IMR-90 (cell line): Measurements from ENCODE around the gene OR6B1. TPM values are rescaled to one million over a fixed set of nuclear protein-coding genes. Genes with fewer than 3 reads are reported as not detected.
"Not testable (repeated sequence)": the region's sequence is repeated elsewhere in the genome, so short reads cannot be mapped to it uniquely, and the experiment has no call there.

Source experiments
- ATAC-seq: fragments of 200-7000 bp; cut with Tn5 transposase; 2 replicates; pipeline ENCODE4 v1.9.1; 2020; ENCODE audit warnings: low read depth, mild to moderate bottlenecking, moderate library complexity
- BruUV-seq: library from RNA; stranded (reverse); fragments of 400-500 nt; replicated peaks from 2 replicates; lab custom pipeline; 2021; lab: Mats Ljungman, UMichigan
- CTCF ChIA-PET: fragments of 300-600 bp; formaldehyde crosslinking; extraction: SDS; loops from one replicate; lab custom pipeline; 2021; ENCODE audit warnings: antibody characterized with exemption; lab: Yijun Ruan, JAX
- POLR2A ChIA-PET: fragments of 300-600 bp; sonication (Branson Sonifier 250); formaldehyde crosslinking; loops from one replicate; lab custom pipeline; 2022; ENCODE audit warnings: antibody characterized with exemption; ENCODE audit not compliant: unreplicated experiment; lab: Charles Lee
- DNase-seq: peaks from one replicate; pipeline ENCODE4 v3.0.0; 2013
- H2AFZ ChIP-seq: replicated peaks from 2 replicates; pipeline ENCODE3; 2013; ENCODE audit warnings: low read length, mild to moderate bottlenecking; ENCODE audit not compliant: poor library complexity
- H2AK5ac ChIP-seq: 2 replicates; pipeline ENCODE4 v1.6.1; 2013; ENCODE audit warnings: low read depth, low read length, inconsistent platforms
- H2AK9ac ChIP-seq: replicated peaks from 2 replicates; pipeline ENCODE3; 2013; ENCODE audit warnings: mild to moderate bottlenecking, low read depth, low read length, moderate library complexity; ENCODE audit not compliant: poor library complexity
- H2BK120ac ChIP-seq: 2 replicates; pipeline ENCODE4 v1.6.1; 2013; ENCODE audit warnings: low read depth, low read length, inconsistent platforms
- H2BK15ac ChIP-seq: 3 replicates; pipeline ENCODE4 v1.6.1; 2013; ENCODE audit warnings: low read depth, low read length, inconsistent platforms
- H2BK20ac ChIP-seq: 2 replicates; pipeline ENCODE4 v1.6.1; 2013; ENCODE audit warnings: low read depth, mild to moderate bottlenecking, inconsistent platforms, low read length, moderate library complexity
- H2BK5ac ChIP-seq: 2 replicates; pipeline ENCODE4 v1.6.1; 2013; ENCODE audit warnings: mild to moderate bottlenecking, low read depth, low read length, inconsistent platforms; ENCODE audit not compliant: poor library complexity, severe bottlenecking
- H3K14ac ChIP-seq: replicated peaks from 2 replicates; pipeline ENCODE4 v1.6.1; 2013; ENCODE audit warnings: low read depth, low read length, inconsistent platforms
- H3K18ac ChIP-seq: 2 replicates; pipeline ENCODE4 v1.6.1; 2013; ENCODE audit warnings: low read depth, low read length, control low read depth
- H3K23ac ChIP-seq: 2 replicates; pipeline ENCODE4 v1.6.1; 2013; ENCODE audit warnings: low read depth, low read length, inconsistent platforms
- H3K27ac ChIP-seq: 2 replicates; pipeline ENCODE4 v1.5.1; 2013; ENCODE audit warnings: mild to moderate bottlenecking, control low read depth, low read length; ENCODE audit not compliant: insufficient read depth
- H3K27me3 ChIP-seq: 2 replicates; pipeline ENCODE4 v1.6.1; 2013; ENCODE audit warnings: low read length; ENCODE audit not compliant: control insufficient read depth, insufficient read depth
- H3K36me3 ChIP-seq: 2 replicates; pipeline ENCODE4 v1.6.1; 2013; ENCODE audit warnings: low read length, mixed read lengths; ENCODE audit not compliant: control insufficient read depth, insufficient read depth
- H3K4ac ChIP-seq: 2 replicates; pipeline ENCODE4 v1.6.1; 2013; ENCODE audit warnings: low read depth, low read length, inconsistent platforms
- H3K4me1 ChIP-seq: 2 replicates; pipeline ENCODE4 v1.6.1; 2013; ENCODE audit warnings: low read length, mixed read lengths; ENCODE audit not compliant: control insufficient read depth, insufficient read depth
- H3K4me2 ChIP-seq: 2 replicates; pipeline ENCODE4 v1.6.1; 2013; ENCODE audit warnings: low read depth, mild to moderate bottlenecking, control low read depth, low read length, moderate library complexity
- H3K4me3 ChIP-seq: 2 replicates; pipeline ENCODE4 v1.5.1; 2013; ENCODE audit warnings: low read depth, mild to moderate bottlenecking, control low read depth, low read length, moderate library complexity; ENCODE audit not compliant: insufficient read depth
- H3K56ac ChIP-seq: 2 replicates; pipeline ENCODE4 v1.6.1; 2013; ENCODE audit warnings: low read length, inconsistent platforms; ENCODE audit not compliant: insufficient read depth; ENCODE audit errors: extremely low read depth
- H3K79me1 ChIP-seq, 2 experiments: 2 replicates each; pipeline ENCODE4 v1.6.1; 2013; ENCODE audit warnings: low read length in 2 of 2, inconsistent platforms in 1 of 2, low read depth in 1 of 2
- H3K9ac ChIP-seq: 2 replicates; pipeline ENCODE4 v1.6.1; 2013; ENCODE audit warnings: low read depth, low read length, control low read depth
- H3K9me1 ChIP-seq: 2 replicates; pipeline ENCODE4 v1.6.1; 2013; ENCODE audit warnings: low read length, inconsistent platforms; ENCODE audit not compliant: insufficient read depth
- H3K9me3 ChIP-seq: 2 replicates; pipeline ENCODE4 v1.6.1; 2013; ENCODE audit warnings: low read length; ENCODE audit not compliant: control insufficient read depth, insufficient read depth
- H4K20me1 ChIP-seq: 2 replicates; pipeline ENCODE4 v1.6.1; 2013; ENCODE audit warnings: low read length, inconsistent platforms; ENCODE audit not compliant: insufficient read depth
- H4K5ac ChIP-seq: 2 replicates; pipeline ENCODE4 v1.6.1; 2013; ENCODE audit warnings: mild to moderate bottlenecking, low read depth, low read length, control low read depth
- H4K8ac ChIP-seq, 2 experiments: 2 replicates each; pipeline ENCODE4 v1.6.1; 2013; ENCODE audit warnings: low read depth in 2 of 2, low read length in 2 of 2, control low read depth in 1 of 2, inconsistent platforms in 1 of 2
- H4K91ac ChIP-seq: 2 replicates; pipeline ENCODE4 v1.6.1; 2013; ENCODE audit warnings: low read depth, low read length, inconsistent platforms; ENCODE audit not compliant: insufficient read depth
- WGBS, 2 experiments: methylation state at CpG; one replicate each; pipeline versions ENCODE4 v1.1.5 to v1.1.7; 2013; ENCODE audit warnings: missing lambda C conversion rate in 2 of 2; ENCODE audit not compliant: insufficient read length in 1 of 2; ENCODE audit errors: extremely low coverage in 2 of 2; 5-methylcytosine and 5-hydroxymethylcytosine counted together
- dilution Hi-C: fragments of 300-500 bp; cut with HindIII; formaldehyde crosslinking; loops from one replicate; pipeline ENCODE4 v1.14.3; 2018; ENCODE audit warnings: low sequenced_read_pairs; ENCODE audit not compliant: unreplicated experiment
- in situ Hi-C: fragments of 300-500 bp; cut with MboI; formaldehyde crosslinking; loops from 3 replicates; pipeline ENCODE4 v1.14.3; 2019; ENCODE audit warnings: low sequenced_read_pairs, inconsistent platforms, mixed read lengths
- intact Hi-C: fragments of 100-400 bp; cut with micrococcal nuclease; formaldehyde crosslinking; loops from 2 replicates; pipeline ENCODE4 v1.10.0; 2022
- polyA plus RNA-seq, 3 experiments: library from polyadenylated mRNA; depleted of rRNA; stranded (reverse); fragments of >200 nt; gene quantifications; 2 replicates each; pipeline ENCODE4 v1.2.3, GENCODE V29; 2012; ENCODE audit warnings: low replicate concordance in 1 of 3
- total RNA-seq: library from RNA; depleted of rRNA; stranded (reverse); fragments of >200 nt; gene quantifications from 2 replicates; pipeline ENCODE4 v1.2.3, GENCODE V29; 2012

Gene OR6B1
- total and polyA plus RNA-seq, 2 of the 4 experiments (the other 2 are of a cell fraction) = not detected

DNA sequence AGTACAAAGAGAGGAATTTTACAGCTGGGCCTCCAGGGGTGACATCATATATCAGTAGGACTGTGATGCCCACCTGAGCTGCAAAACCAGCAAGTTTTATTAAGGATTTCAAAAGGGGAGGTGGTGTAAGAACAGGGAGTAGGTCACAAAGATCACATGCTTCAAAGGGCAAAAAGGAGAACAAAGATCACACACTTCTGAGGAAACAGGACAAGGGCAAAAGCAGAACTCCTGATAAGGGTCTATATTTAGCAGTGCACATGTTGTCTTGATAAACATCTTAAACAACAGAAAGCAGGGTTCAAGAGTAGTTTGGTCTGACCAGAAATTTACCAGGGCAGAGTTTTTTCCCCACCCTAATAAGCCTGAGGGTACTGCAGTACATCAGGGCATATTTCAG lies 9.9 kb downstream of the OR6B1 start:
- H3K27me3 ChIP-seq, H3K36me3 ChIP-seq, H3K9ac ChIP-seq, CTCF ChIA-PET, DNase-seq, BruUV-seq, dilution Hi-C loops, ATAC-seq, H3K9me3 ChIP-seq, H2AFZ ChIP-seq, H2BK20ac ChIP-seq, H3K56ac ChIP-seq, H2AK9ac ChIP-seq, H3K14ac ChIP-seq, POLR2A ChIA-PET, H3K27ac ChIP-seq, H4K5ac ChIP-seq, H4K8ac ChIP-seq, H3K18ac ChIP-seq, H3K23ac ChIP-seq, H2BK120ac ChIP-seq, H3K9me1 ChIP-seq, H3K4me1 ChIP-seq, H4K20me1 ChIP-seq, H3K4ac ChIP-seq, H2BK5ac ChIP-seq, H3K4me3 ChIP-seq, H2BK15ac ChIP-seq, in situ Hi-C loops, H3K79me1 ChIP-seq, H3K4me2 ChIP-seq, H2AK5ac ChIP-seq, H4K91ac ChIP-seq: not testable (repeated sequence)
- intact Hi-C loops = loop anchor here (10.0 kb wide), 1 partner anchor 125 kb away; no protein-coding TSS in a partner anchor

DNA sequence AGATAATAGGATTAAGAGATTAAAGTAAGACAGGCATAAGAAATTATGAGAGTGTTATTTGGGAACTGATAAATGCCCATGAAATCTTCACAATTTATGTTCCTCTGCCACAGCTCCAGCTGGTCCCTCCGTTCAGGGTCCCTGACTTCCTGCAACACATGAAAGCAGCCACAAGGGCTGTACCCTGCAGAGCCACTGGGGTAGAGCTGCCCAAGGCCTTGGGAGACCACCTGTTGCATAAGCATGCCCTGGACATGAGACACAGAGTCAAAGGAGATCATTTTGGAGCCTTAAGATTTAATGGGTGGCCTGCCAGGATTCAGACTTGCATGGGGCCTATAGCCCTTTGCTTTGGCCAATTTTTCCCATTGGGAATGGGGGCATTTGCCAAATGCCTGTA lies 10.7 kb downstream of the OR6B1 start:
- H2BK20ac ChIP-seq, H3K14ac ChIP-seq, BruUV-seq, H2AK5ac ChIP-seq, ATAC-seq, H3K18ac ChIP-seq, POLR2A ChIA-PET, H3K9me3 ChIP-seq, DNase-seq, dilution Hi-C loops, H2BK5ac ChIP-seq, H2AFZ ChIP-seq, H4K91ac ChIP-seq, H3K27me3 ChIP-seq, in situ Hi-C loops, H2BK120ac ChIP-seq, H3K4me3 ChIP-seq, H3K36me3 ChIP-seq, H4K5ac ChIP-seq, H3K23ac ChIP-seq, H3K56ac ChIP-seq, H3K9ac ChIP-seq, H3K4me2 ChIP-seq, H3K9me1 ChIP-seq, H3K4ac ChIP-seq, H3K27ac ChIP-seq, H3K79me1 ChIP-seq, H2BK15ac ChIP-seq, H2AK9ac ChIP-seq, H4K8ac ChIP-seq, H4K20me1 ChIP-seq, H3K4me1 ChIP-seq: not testable (repeated sequence)
- CTCF ChIA-PET = interaction anchor here (0.6 kb wide), 1 partner anchor 110 kb away, joined by 3 read pairs; no protein-coding TSS in a partner anchor
- intact Hi-C loops = loop anchor here (1.0 to 10.0 kb wide), 2 partner anchors 110 to 126 kb away; no protein-coding TSS in a partner anchor
- WGBS, 2 experiments = no CpG with 5 or more reads among the region's 1 CpG
